Measurements from ENCODE around the gene TIMMDC1. TPM values are rescaled to one million over a fixed set of nuclear protein-coding genes. Genes with fewer than 3 reads are reported as not detected.

Gene TIMMDC1
- total RNA-seq, 4 donors from 2014 or later, result 34.2 to 78.5 (median 48.6) TPM

GRCh38 chr3:119492810-119493209, 5.5 kb upstream of the TIMMDC1 start:
- intact Hi-C loops (cut with DNase I), result loop anchor here (10.0 kb wide), 1 partner anchor 182 kb away; the partner anchor contains the start of gene COX17
- H3K4me1 ChIP-seq, result peaks cover 0 to 5% of the 10 kb centered on the region in 2 donors
- no peaks in the 10 kb centered on the region for H3K27me3 ChIP-seq
- no peak overlapping the region for H3K27ac ChIP-seq
- H3K9me3 ChIP-seq, result no peaks in the 10 kb centered on the region
- peaks cover 0 to 8% of the 10 kb centered on the region in 2 donors for H3K36me3 ChIP-seq
- 97% methylated on average over 3 of the region's 3 CpGs for WGBS, 2 donors
- H3K4me3 ChIP-seq (replicated peaks in 1 of 3), result no peak overlapping the region
- no peak for DNase-seq
- TF ChIP-seq CTCF (IDR thresholded peaks at IDR 0.05), result no peak
- TF ChIP-seq POLR2A (IDR thresholded peaks at IDR 0.05), result no peak

- TF ChIP-seq POLR2A (IDR thresholded peaks at IDR 0.05) (no peak), CTCF (IDR thresholded peaks at IDR 0.05) (no peak)
- peaks cover 6 to 10% of the 10 kb centered on the region in 2 donors for H3K4me1 ChIP-seq
- no peaks in the 10 kb centered on the region for H3K36me3 ChIP-seq
- 82 to 86% methylated on average over 2 of the region's 2 CpGs for WGBS, 2 donors
- H3K4me3 ChIP-seq (replicated peaks in 1 of 3), result no peak overlapping the region
- DNase-seq, result no peak
- H3K9me3 ChIP-seq, result no peaks in the 10 kb centered on the region
- H3K27ac ChIP-seq, result no peak overlapping the region
- no peaks in the 10 kb centered on the region for H3K27me3 ChIP-seq
- intact Hi-C loops (cut with DNase I), result loop anchor here (10.0 kb wide), 1 partner anchor 180 kb away; the partner anchor contains the start of gene COX17
Observed at GRCh38 chr3:119494597-119494996, 3.8 kb upstream of the TIMMDC1 start.

- DNase-seq, result peak; percentile 42 to 46
- Histone ChIP-seq H3K4me3 (replicated peaks in 1 of 3) (peak overlapping the region; percentile 31 to 67 (median 45)), H3K27me3 (no peaks in the 10 kb centered on the region), H3K9me3 (no peaks in the 10 kb centered on the region), H3K36me3 (no peaks in the 10 kb centered on the region), H3K27ac (peak overlapping the region; percentile 30 to 93 (median 37)), H3K4me1 (peaks cover 21 to 25% of the 10 kb centered on the region in 2 donors)
- intact Hi-C loops (cut with DNase I), result loop anchor here (10.0 kb wide), 1 partner anchor 177 kb away; the partner anchor contains the start of gene COX17
- WGBS, 2 donors, result 4 to 6% methylated on average over 8 of the region's 8 CpGs
- TF ChIP-seq CTCF (IDR thresholded peaks at IDR 0.05), result no peak
- no peak for TF ChIP-seq POLR2A (IDR thresholded peaks at IDR 0.05)
Observed at GRCh38 chr3:119497820-119498185, 544 bp upstream of the TIMMDC1 start.

- Histone ChIP-seq H3K4me3 (replicated peaks in 1 of 3) (no peak overlapping the region), H3K9me3 (no peaks in the 10 kb centered on the region), H3K27ac (no peak overlapping the region), H3K27me3 (no peaks in the 10 kb centered on the region), H3K4me1 (peaks cover 21 to 25% of the 10 kb centered on the region in 2 donors), H3K36me3 (peaks cover under 1 to 12% of the 10 kb centered on the region in 2 donors)
- intact Hi-C loops (cut with DNase I), result no loop called here
- DNase-seq, result no peak
- TF ChIP-seq POLR2A (IDR thresholded peaks at IDR 0.05), result no peak
- WGBS, 2 donors, result 82 to 93% methylated on average over 4 of the region's 4 CpGs
Observed at GRCh38 chr3:119500265-119500664, 1.9 kb downstream of the TIMMDC1 start.

- Histone ChIP-seq H3K4me3 (replicated peaks in 1 of 3) (no peak overlapping the region), H3K4me1 (peaks cover 21 to 25% of the 10 kb centered on the region in 2 donors)
- WGBS, 2 donors, result 64 to 66% methylated on average over 2 of the region's 2 CpGs
Observed at GRCh38 chr3:119500901-119501300, 2.6 kb downstream of the TIMMDC1 start.

More at GRCh38 chr3:119500901-119501300, 2.6 kb downstream of the TIMMDC1 start:
- H3K9me3 ChIP-seq, result no peaks in the 10 kb centered on the region
- DNase-seq, result no peak
- peaks cover 3 to 16% of the 10 kb centered on the region in 2 donors for H3K36me3 ChIP-seq
- no peaks in the 10 kb centered on the region for H3K27me3 ChIP-seq
- TF ChIP-seq POLR2A (IDR thresholded peaks at IDR 0.05) (no peak), CTCF (IDR thresholded peaks at IDR 0.05) (no peak)
- no peak overlapping the region for H3K27ac ChIP-seq
- intact Hi-C loops (cut with DNase I), result no loop called here
